Kidney (tissue), 14 donors: ENCODE measurements around the gene HSPG2. TPM values are rescaled to one million over a fixed set of nuclear protein-coding genes. Genes with fewer than 3 reads are reported as not detected.

Experiments
- DNase-seq, 5 donors: peaks; one replicate each; pipeline ENCODE4 v3.0.0-alpha.2; 2013 to 2020
- FAIRE-seq: peaks from 2 replicates; lab custom pipeline; 2012; peaks lifted over from hg19 to GRCh38; lab: Jason Lieb, UNC
- H3K27ac ChIP-seq, 2 donors: one replicate each; pipeline ENCODE4 v1.7.0; 2013; ENCODE audit warnings: low read depth in 2 of 2, low read length in 2 of 2, inconsistent platforms in 1 of 2
- H3K27me3 ChIP-seq: one replicate; pipeline ENCODE4 v1.7.1; 2013; ENCODE audit warnings: low read length, inconsistent platforms; ENCODE audit not compliant: control insufficient read depth, insufficient read depth
- H3K36me3 ChIP-seq, 3 donors: one replicate each; pipeline versions ENCODE4 v1.7.0 to v1.7.1; 2013; ENCODE audit warnings: low read length in 3 of 3, control low read depth in 1 of 3, inconsistent platforms in 1 of 3; ENCODE audit not compliant: insufficient read depth in 3 of 3, control insufficient read depth in 2 of 3
- H3K4me1 ChIP-seq, 3 donors: one replicate each; pipeline versions ENCODE4 v1.7.0 to v1.7.1; 2013; ENCODE audit warnings: low read length in 3 of 3, inconsistent platforms in 1 of 3, low read depth in 1 of 3; ENCODE audit not compliant: control insufficient read depth in 2 of 3, insufficient read depth in 2 of 3
- H3K4me3 ChIP-seq, 3 donors: one replicate each; pipeline versions ENCODE4 v1.7.0 to v1.8.1; 2013; ENCODE audit warnings: low read length in 3 of 3, control low read depth in 1 of 3, inconsistent platforms in 1 of 3
- H3K9ac ChIP-seq, 3 donors: one replicate each; pipeline versions ENCODE4 v1.7.0 to v1.7.1; 2013; ENCODE audit warnings: low read length in 3 of 3, control low read depth in 1 of 3, inconsistent platforms in 1 of 3
- H3K9me3 ChIP-seq, 3 donors: one replicate each; pipeline versions ENCODE4 v1.7.0 to v1.7.1; 2013; ENCODE audit warnings: low read length in 3 of 3, control low read depth in 1 of 3, inconsistent platforms in 1 of 3; ENCODE audit not compliant: control insufficient read depth in 2 of 3, insufficient read depth in 1 of 3
- CTCF ChIP-seq: IDR thresholded peaks from 3 replicates; pipeline ENCODE4 v1.5.1; 2012; ENCODE audit warnings: mild to moderate bottlenecking, moderate library complexity, borderline replicate concordance; ENCODE audit not compliant: insufficient read depth; ENCODE audit errors: extremely low read depth
- intact Hi-C: fragments of 100-400 bp; cut with DNase I; formaldehyde crosslinking; loops from one replicate; pipeline ENCODE4 v1.11.1; 2022
- polyA plus RNA-seq: library from polyadenylated mRNA; stranded (reverse); fragments of 350-450 nt; fragmentation: Illumina TruSeq; extraction: RNeasy Lipid Tissue Mini Kit (QIAGEN cat#74804); gene quantifications from one replicate; pipeline ENCODE4 v1.2.3, GENCODE V29; 2014; ENCODE audit warnings: low read depth, low replicate concordance; ENCODE audit not compliant: insufficient read depth
- total RNA-seq: library from RNA; stranded (reverse); fragmentation: NEBNext Ultra II Directional; extraction: Animal tissue kit (Norgen Biotek cat#: 25700); gene quantifications from one replicate; pipeline ENCODE4 v1.2.1, GENCODE V29; 2021
- donor health status: control.
- donor health status: control.
- donor health status: control.
- donor health status: control.
- donor health status: control.
- donor health status: DM: yes; HTN: yes; CAD: no.
- donor health status: Normal renal cell carcinoma (clear cell type).

Gene HSPG2
- total and polyA plus RNA-seq, 2 donors from 2014 or later: 60.4 to 510 TPM

GRCh38 chr1:21878840-21879478 is 58.2 kb downstream of the HSPG2 start:
- no peaks in the 10 kb centered on the region for H3K4me1 ChIP-seq
- intact Hi-C loops: no loop called here
- H3K27me3 ChIP-seq: no peaks in the 10 kb centered on the region
- no peak for TF ChIP-seq CTCF
- no peak overlapping the region for H3K4me3 ChIP-seq
- no peak for DNase-seq
- FAIRE-seq: no peak
- H3K9me3 ChIP-seq: no peaks in the 10 kb centered on the region
- H3K36me3 ChIP-seq: peaks cover 2 to 30% (median 10%) of the 10 kb centered on the region in 3 donors
- H3K9ac ChIP-seq: no peak overlapping the region
- H3K27ac ChIP-seq: no peak overlapping the region

GRCh38 chr1:21878009-21878773 is 58.9 kb downstream of the HSPG2 start:
- H3K27me3 ChIP-seq: no peaks in the 10 kb centered on the region
- no peak overlapping the region for H3K27ac ChIP-seq
- no peak overlapping the region for H3K9ac ChIP-seq
- TF ChIP-seq CTCF: no peak
- intact Hi-C loops: no loop called here
- FAIRE-seq (no peak), DNase-seq (peak in 3 of 5 donors; percentile 26 to 37 (median 31))
- H3K4me3 ChIP-seq: no peak overlapping the region
- H3K36me3 ChIP-seq: peaks cover 2 to 33% (median 12%) of the 10 kb centered on the region in 3 donors
- H3K9me3 ChIP-seq: no peaks in the 10 kb centered on the region
- no peaks in the 10 kb centered on the region for H3K4me1 ChIP-seq

GRCh38 chr1:21876267-21876666 is 60.8 kb downstream of the HSPG2 start:
- no peaks in the 10 kb centered on the region for H3K4me1 ChIP-seq
- H3K27ac ChIP-seq: no peak overlapping the region
- no peak for DNase-seq
- H3K9ac ChIP-seq: no peak overlapping the region
- FAIRE-seq: no peak
- H3K36me3 ChIP-seq: peaks cover 2 to 43% (median 15%) of the 10 kb centered on the region in 3 donors
- no peak for TF ChIP-seq CTCF
- H3K27me3 ChIP-seq: no peaks in the 10 kb centered on the region
- H3K9me3 ChIP-seq: no peaks in the 10 kb centered on the region
- no peak overlapping the region for H3K4me3 ChIP-seq
- intact Hi-C loops: no loop called here
